ENCODE data around the gene ERAL1. TPM values are rescaled to one million over a fixed set of nuclear protein-coding genes. Genes with fewer than 3 reads are reported as not detected.
A peak's percentile ranks its signal among the peaks of the same experiment; 100 is the strongest.
"Not testable (repeated sequence)": the region's sequence is repeated elsewhere in the genome, so short reads cannot be mapped to it uniquely, and the experiment has no call there.

The ERAL1 gene
- total RNA-seq, 3 donors from 2014 or later = 79.8 to 81.3 (median 80.8) TPM

DNA sequence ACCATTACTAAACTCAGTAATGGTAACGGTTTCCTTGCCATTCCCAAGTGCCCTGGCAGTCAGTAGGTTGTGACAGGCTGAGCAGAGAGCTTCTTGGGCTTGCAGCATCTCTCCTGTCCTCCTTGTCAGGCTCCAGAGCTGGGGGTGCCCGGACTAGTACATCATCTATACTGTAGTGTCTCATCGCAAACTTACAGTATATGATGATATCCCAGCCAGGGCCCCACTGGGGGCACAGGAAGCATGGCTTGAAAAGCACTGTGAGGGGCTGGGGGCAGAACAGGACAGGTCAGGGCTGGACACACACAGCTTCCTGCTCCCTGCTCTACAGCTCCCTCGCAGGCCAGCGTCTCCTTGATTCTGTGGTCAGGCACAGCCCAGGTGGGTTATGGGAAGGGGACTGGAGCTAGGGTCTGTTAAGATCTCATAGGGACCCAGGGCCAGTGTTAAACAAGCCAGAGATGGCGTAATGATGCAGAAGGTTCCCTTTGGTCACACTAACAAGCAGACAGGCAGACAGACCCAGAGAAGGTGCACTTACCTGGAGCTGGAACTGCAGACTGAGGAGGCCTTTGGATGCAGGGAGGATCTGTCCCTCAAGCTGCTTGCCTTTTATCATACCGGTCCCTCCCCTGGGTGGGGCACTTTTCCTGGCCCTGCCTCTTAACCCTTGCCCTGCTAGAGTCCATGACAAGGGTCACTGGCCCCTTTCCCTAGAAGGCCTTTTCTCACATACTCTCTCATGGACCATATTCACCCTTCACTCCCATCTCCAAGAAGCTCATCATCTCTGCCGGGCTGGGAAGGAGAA, 6.8 kb downstream of the ERAL1 start:
- H3K4me1 Mint-ChIP-seq (ENCODE audit: low read depth) = peaks cover 7% of the 10 kb centered on the region
- no peak overlapping the region for H3K4me3 Mint-ChIP-seq
- peaks cover 18% of the 10 kb centered on the region for H3K36me3 Mint-ChIP-seq (ENCODE audit: insufficient read depth)
- ATAC-seq = no peak
- no peaks in the 10 kb centered on the region for H3K27me3 Mint-ChIP-seq (ENCODE audit: low read depth)
- no peak for DNase-seq
- no peaks in the 10 kb centered on the region for H3K9me3 Mint-ChIP-seq

DNA sequence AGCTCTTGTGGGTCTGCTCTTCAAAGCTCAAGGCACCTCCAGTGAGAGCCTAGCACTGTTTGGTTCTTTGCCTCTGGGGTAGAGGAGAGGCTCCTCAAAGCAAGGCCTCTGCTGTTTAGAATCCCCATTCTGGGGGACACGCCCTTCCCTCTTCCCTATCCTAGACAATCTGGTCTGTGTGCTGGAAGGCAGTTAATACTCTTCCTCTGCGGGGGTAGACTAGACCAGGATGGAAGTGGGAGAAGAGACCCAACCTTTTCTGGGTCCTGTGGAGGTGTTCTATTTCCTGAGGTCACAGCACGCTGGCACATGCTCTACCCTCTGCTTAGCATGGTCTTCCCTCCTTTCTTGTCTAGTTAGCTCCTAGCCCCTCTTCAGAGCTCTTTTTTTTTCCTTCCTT, 7.7 kb downstream of the ERAL1 start:
- Mint-ChIP-seq H3K9me3 (no peaks in the 10 kb centered on the region), H3K36me3 (ENCODE audit: insufficient read depth) (peaks cover 18% of the 10 kb centered on the region), H3K27me3 (ENCODE audit: low read depth) (no peaks in the 10 kb centered on the region), H3K4me3 (no peak overlapping the region), H3K4me1 (ENCODE audit: low read depth) (peaks cover 7% of the 10 kb centered on the region)
- DNase-seq (no peak), ATAC-seq (no peak)

DNA sequence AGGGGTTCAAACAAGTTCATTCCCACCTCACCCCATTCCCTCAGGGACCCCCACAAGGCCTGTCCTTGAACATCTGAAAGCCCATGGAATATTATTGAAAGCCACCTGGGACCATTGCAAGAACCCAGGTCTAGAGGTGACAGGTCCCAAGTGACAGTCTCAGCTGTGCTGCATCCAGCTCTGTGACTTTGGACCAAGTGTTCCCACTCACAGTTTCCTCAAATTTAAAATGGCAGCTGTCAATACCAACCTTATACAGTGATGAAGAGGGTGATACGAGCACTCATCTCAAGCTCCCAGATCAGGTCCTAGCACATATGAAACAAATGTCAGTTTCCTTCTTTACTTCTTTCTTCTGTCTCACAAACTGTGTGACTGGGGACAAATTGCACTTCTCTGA, 9.1 kb downstream of the ERAL1 start:
- no peaks in the 10 kb centered on the region for H3K9me3 Mint-ChIP-seq
- H3K4me1 Mint-ChIP-seq (ENCODE audit: low read depth) = no peaks in the 10 kb centered on the region
- no peaks in the 10 kb centered on the region for H3K27me3 Mint-ChIP-seq (ENCODE audit: low read depth)

DNA sequence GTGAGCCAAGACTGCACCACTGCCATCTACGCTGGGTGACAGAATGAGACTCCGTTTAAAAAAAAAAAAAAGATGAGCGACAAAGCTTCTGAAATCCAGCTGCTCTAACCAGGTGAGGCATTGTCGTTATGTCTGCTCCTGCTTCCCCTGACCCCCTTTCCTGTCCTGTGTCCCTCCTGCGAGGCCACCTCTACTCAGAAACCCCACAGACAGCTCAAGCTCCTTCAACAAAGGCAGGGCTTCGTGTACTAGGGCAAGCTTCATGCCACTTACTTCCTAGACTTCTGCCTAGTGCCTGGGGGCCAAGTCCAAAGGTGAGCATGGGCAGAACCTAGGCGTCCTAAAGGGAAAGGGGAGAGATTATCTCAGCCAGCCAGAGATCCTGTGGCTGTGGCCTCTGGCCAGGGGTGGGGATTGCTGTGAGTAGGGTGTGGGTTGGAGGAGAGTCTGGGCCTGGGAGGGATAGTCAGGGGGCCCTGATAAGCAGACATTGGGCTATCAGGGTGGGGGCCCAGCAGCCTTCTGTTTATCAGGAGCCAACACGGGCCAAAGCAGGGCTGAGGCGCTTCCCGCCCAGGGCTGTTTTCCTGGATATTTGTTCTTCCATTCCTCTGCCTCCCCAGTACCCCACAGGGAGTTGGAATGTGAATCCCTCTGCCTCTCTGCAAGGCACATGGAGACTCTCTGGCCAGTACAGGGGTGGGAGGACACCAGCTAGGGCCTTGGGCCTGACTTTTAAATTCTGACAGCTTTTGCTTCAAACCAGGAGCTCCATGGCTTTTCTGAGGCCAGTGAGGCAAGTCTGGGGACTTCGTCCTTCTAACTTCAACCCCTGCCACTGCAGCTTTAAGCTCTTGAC, 10.4 kb downstream of the ERAL1 start:
- Mint-ChIP-seq H3K4me1 (ENCODE audit: low read depth) (no peaks in the 10 kb centered on the region), H3K9me3 (no peaks in the 10 kb centered on the region), H3K4me3 (no peak overlapping the region), H3K27me3 (ENCODE audit: low read depth) (no peaks in the 10 kb centered on the region), H3K36me3 (ENCODE audit: insufficient read depth) (peaks cover 7% of the 10 kb centered on the region)
- DNase-seq (no peak), ATAC-seq (no peak)

More for the DNA sequence above, 9.1 kb downstream of the ERAL1 start:
- Mint-ChIP-seq H3K36me3 (ENCODE audit: insufficient read depth) (peaks cover 11% of the 10 kb centered on the region), H3K4me3 (no peak overlapping the region)
- DNase-seq = no peak
- ATAC-seq = no peak

DNA sequence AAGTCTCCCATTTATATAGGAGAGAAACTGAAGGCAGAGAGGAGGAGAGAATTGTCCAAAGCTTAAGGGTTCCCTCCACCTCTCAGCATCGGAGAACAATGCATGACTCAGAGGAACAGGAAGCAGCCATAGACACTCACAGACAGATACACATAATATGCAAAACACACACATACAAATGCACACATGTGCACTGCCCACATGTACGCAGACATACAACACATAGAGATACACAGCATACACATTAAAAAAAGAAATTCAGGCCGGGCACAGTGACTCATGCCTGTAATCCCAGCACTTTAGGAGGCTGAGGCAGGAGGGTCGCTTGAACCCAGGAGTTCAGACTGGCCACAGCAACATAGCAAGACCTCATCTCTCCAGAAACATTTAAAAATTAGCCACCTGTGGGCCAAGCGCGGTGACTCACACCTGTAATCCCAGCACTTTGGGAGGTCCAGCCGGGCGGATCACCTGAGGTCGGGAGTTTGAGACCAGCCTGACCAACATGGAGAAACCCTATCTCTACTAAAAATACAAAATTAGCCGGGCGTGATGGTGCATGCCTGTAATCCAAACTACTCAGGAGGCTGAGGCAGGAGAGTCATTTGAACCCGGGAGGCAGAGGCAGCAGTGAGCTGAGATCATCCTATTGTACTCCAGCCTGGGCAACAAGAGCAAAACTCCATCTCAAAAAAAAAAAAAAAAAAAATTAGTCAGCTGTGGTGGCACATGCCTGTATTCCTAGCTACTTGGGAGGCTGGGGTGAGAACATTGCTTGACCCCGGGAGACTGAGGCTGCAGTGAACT, 11.3 kb downstream of the ERAL1 start:
- ATAC-seq = peak in 1 of 2 donors; percentile 38
- Mint-ChIP-seq H3K27me3 (ENCODE audit: low read depth) (no peaks in the 10 kb centered on the region), H3K9me3 (no peaks in the 10 kb centered on the region)

DNA sequence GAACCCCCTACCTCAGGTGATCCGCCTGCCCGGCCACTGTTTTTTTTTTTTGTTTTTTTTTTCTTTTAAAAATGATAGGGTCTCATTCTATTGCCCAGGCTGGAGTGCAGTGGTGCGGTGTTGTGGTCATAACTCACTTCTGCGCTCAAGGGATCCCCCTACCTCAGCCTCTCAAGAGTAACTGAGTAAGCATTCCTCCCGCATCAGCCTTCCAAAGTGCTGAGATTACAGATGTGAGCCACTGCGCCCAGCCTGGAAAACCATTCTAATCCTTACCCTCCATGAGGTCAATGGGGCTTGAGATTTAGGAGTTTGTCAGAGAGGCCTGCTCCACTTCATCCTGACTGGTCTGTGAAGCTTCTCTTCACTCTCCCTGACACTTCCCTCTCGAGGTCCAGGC, 12.5 kb downstream of the ERAL1 start:
- Mint-ChIP-seq H3K36me3 (ENCODE audit: insufficient read depth) (no peaks in the 10 kb centered on the region), H3K4me1 (ENCODE audit: low read depth) (peaks cover 12% of the 10 kb centered on the region)
- no peak for ATAC-seq

More for the DNA sequence above, 11.3 kb downstream of the ERAL1 start:
- H3K36me3 Mint-ChIP-seq (ENCODE audit: insufficient read depth) = peaks cover 2% of the 10 kb centered on the region
- H3K4me1 Mint-ChIP-seq (ENCODE audit: low read depth) = peaks cover 5% of the 10 kb centered on the region
- DNase-seq = no peak
- no peak overlapping the region for H3K4me3 Mint-ChIP-seq

DNA sequence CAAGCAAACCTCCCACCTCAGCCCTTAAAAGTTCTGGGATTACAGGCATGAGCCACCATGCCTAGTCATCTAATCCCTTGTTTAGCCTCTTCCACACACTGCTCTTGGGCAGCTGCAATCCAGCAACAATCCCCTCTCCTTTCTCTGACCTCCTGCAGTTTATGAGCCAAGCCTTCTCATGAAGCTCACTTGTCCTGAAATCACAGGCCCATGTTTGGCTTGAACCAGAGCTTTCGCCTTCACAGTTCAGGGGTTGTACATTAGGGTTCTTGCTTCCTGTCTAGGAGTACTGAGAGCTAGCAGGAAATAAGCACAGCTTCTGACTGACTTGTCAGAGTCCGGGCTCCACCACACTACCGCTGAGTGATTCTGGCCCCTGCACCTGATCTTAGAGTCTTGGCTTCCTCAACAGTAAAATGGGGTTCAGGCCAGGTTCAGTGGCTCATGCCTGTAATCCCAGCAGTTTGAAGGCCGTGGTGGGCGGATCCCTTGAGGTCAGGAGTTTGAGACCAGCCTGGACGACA, 16.3 kb downstream of the ERAL1 start:
- Mint-ChIP-seq H3K4me1 (ENCODE audit: low read depth) (peaks cover 21% of the 10 kb centered on the region), H3K4me3 (no peak overlapping the region), H3K9me3 (no peaks in the 10 kb centered on the region), H3K27me3 (ENCODE audit: low read depth) (no peaks in the 10 kb centered on the region), H3K36me3 (ENCODE audit: insufficient read depth) (no peaks in the 10 kb centered on the region)
- ATAC-seq (peak; percentile 69 to 76), DNase-seq (no peak)

More for the DNA sequence above, 12.5 kb downstream of the ERAL1 start:
- no peaks in the 10 kb centered on the region for H3K9me3 Mint-ChIP-seq
- no peak for DNase-seq
- no peaks in the 10 kb centered on the region for H3K27me3 Mint-ChIP-seq (ENCODE audit: low read depth)
- no peak overlapping the region for H3K4me3 Mint-ChIP-seq

DNA sequence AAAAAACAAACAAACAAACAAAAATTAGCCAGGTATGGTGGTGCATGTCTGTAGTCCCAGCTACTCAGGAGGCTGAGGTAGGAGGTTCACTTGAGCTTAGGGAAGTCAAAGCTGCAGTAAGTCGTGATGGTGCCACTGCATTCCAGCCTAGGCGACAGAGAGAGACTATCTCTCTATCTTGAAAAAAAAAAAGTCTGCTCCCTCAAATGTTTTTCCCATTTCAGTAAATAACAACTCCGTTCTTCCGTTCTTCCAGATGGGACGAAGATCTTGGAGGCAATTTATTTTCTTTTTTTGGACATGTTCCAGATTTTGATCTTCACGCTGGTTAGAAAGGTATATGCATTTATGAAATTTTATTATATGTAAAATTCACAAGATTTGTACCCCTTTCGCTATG, 19.0 kb downstream of the ERAL1 start:
- Mint-ChIP-seq H3K4me1 (ENCODE audit: low read depth) (peaks cover 31% of the 10 kb centered on the region), H3K27me3 (ENCODE audit: low read depth) (no peaks in the 10 kb centered on the region), H3K9me3 (no peaks in the 10 kb centered on the region), H3K4me3 (no peak overlapping the region), H3K36me3 (ENCODE audit: insufficient read depth) (peaks cover 5% of the 10 kb centered on the region)
- ATAC-seq (no peak), DNase-seq (no peak)

DNA sequence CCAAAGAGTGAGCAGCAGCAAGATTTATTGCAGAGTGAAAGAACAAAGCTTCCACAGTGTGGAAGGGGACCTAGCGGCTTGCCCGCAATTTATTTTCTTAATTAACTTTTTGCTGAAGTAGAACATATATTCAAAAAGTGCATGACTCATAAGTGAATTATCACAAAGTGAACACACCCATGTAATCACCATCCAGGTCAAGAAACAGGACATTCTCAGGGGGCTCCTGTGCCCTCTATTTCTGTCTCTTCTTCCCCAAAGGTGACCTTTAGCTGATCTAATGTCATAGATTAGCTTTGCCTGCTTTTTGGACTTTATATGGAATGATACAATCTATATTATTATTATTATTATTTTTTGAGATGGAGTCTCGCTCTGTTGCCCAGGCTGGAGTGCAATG, 19.9 kb downstream of the ERAL1 start:
- no peaks in the 10 kb centered on the region for H3K9me3 Mint-ChIP-seq
- peaks cover 9% of the 10 kb centered on the region for H3K36me3 Mint-ChIP-seq (ENCODE audit: insufficient read depth)
- no peak for ATAC-seq

DNA sequence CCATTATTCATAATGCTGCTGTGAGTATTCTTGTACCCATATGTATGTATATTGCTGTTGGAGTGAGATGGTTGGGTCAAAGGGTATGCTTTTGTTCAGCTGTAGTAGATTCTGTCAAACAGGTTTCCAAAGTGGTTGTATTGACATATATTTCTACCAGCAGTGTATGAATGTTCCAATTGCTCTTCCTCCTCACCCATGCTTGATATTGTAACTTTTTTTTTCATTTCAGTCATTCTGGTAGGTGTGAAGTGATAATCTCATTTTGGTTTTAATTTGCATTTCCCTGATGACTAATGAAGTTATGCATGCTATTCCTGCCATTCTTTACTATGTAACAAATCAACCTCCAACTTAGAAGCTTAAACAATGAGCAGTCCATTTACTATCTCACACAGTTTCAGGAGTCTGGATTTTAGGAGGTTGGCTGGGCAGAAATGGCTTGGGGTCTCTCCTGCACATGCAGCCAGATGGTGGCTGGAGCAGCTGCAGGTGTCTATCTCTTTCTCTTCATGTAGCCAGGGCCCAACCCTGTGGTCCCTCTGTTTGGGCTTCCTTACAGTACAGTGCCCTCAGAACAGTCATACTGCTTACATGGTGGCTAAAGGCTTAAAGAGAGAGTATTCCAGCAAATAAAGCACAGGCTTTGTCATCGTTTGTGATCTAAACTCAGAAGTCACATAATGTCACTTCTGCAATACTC, 21.2 kb downstream of the ERAL1 start:
- Mint-ChIP-seq H3K27me3 (ENCODE audit: low read depth) (no peaks in the 10 kb centered on the region), H3K9me3 (no peaks in the 10 kb centered on the region), H3K4me1 (ENCODE audit: low read depth) (peaks cover 28% of the 10 kb centered on the region), H3K36me3 (ENCODE audit: insufficient read depth) (peaks cover 15% of the 10 kb centered on the region), H3K4me3 (no peak overlapping the region)
- ATAC-seq (peak; percentile 71 to 79), DNase-seq (no peak)

More for the DNA sequence above, 19.9 kb downstream of the ERAL1 start:
- peaks cover 31% of the 10 kb centered on the region for H3K4me1 Mint-ChIP-seq (ENCODE audit: low read depth)
- DNase-seq = no peak
- H3K4me3 Mint-ChIP-seq = no peak overlapping the region
- H3K27me3 Mint-ChIP-seq (ENCODE audit: low read depth) = no peaks in the 10 kb centered on the region

DNA sequence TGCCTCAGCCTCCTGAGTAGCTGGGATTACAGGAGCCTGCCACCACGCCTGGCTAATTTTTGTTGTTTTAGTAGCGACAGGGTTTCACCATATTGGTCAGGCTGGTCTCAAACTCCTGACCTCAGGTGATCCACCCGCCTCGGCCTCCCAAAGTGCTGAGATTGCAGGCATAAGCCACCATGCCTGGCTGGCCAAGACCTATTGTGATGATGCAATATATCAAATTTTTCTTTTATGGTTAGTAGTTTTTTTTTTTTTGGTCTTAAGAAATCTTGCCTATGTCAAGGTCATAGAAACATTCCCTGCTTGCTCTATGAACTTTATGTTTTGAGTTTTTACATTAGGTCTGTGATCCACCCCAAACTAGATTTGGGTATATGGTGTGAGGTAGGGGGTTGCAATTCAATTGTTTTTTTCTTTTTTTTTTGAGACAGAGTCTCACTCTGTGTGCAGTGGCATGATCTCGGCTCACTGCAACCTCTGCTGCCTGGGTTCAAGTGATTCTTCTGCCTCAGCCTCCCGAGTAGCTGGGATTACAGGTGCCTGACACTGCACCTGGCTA, 22.4 kb downstream of the ERAL1 start:
- Mint-ChIP-seq H3K4me1 (ENCODE audit: low read depth) (peaks cover 18% of the 10 kb centered on the region), H3K36me3 (ENCODE audit: insufficient read depth) (peaks cover 20% of the 10 kb centered on the region)
- ATAC-seq; H3K4me3 Mint-ChIP-seq; H3K9me3 Mint-ChIP-seq; DNase-seq; H3K27me3 Mint-ChIP-seq (ENCODE audit: low read depth): not testable (repeated sequence)

DNA sequence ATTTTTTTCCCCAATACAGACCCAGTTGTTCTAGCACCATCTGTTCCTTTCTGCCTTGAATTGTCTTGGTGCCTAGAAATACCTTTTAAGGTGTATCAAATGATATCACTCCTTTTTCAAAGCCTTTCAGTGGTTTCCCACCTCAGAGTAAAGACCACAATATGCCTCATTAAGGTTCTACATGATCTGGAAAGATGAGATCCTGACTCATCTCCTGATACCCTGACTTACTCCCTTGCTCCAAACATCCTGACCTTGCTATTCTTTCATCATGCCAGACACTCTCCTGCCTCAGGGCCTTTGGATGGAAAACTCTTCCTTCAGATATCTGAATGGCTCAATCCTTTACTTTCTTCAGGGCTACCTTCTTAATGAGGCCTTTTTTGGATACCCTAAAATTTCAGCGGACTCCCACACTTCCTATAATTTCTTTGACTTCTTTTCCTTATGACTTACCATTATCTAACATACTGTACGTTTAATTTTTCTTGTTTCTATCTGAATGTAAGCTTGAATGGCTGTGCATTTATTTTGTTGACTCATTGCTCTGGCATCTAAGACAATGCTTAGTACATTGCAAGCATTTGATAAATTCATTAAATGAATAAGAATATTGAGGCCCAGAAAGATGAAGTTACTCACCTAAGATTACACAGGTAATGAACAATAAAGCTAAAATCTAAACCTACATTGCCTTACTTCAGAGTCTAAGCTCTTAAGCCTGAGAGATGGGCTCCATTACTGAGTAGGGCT, 23.5 kb downstream of the ERAL1 start:
- Mint-ChIP-seq H3K9me3 (no peaks in the 10 kb centered on the region), H3K36me3 (ENCODE audit: insufficient read depth) (peaks cover 30% of the 10 kb centered on the region), H3K27me3 (ENCODE audit: low read depth) (no peaks in the 10 kb centered on the region), H3K4me3 (no peak overlapping the region), H3K4me1 (ENCODE audit: low read depth) (peaks cover 17% of the 10 kb centered on the region)
- peak; percentile 23 to 52 for ATAC-seq
- no peak for DNase-seq

DNA sequence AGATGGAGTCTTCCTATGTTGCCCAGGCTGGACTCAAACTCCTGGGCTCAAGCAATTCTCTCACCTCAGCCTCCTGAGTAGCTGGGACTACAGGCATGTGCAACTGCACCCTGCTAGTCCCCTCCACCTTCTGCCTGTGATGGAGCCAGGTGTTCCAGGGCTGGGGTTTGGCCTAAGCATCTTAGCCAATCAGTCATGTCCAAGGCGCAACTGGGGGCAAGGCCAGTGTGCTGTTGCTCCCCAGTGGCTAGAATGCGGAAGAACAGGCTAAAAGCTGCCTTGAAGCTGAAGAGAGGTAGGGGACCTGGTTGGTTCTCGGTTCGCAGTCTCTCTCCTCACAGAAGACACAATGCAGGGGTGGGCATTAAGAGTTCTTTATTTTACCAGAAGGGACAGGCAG, 24.2 kb downstream of the ERAL1 start:
- no peak for ATAC-seq
- Mint-ChIP-seq H3K9me3 (no peaks in the 10 kb centered on the region), H3K4me3 (no peak overlapping the region), H3K36me3 (ENCODE audit: insufficient read depth) (peaks cover 31% of the 10 kb centered on the region), H3K27me3 (ENCODE audit: low read depth) (no peaks in the 10 kb centered on the region), H3K4me1 (ENCODE audit: low read depth) (peaks cover 17% of the 10 kb centered on the region)
- DNase-seq = no peak
